ENCODE results near the gene MKRN2OS.

Gene MKRN2OS

DNA sequence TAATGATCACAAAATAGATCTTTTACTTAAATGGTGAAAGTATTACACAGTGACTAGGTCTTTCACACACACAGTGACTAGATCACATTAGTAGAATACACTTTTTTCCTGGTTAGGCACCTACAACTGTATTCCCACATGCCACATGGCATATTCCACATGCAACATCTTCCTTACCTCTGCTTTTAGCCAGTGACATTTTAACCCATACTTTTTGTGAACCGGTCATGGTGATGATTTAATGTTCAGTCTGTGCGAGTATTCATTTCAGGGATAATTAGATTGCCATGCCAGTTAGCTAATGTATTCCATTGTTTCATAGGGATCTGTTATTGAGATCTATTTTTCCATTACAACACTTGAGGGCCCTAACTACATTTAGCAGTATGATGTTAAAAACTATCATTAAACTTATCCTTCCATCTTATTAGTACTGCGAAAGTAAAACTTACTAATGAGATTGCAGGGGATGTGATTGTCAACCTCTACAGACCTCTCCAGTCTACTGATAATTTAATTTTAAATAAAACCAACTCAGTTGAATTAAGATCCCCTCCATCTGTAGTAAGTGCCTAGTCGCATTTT lies 32.7 kb downstream of the MKRN2OS start:
- no peak for DNase-seq

DNA sequence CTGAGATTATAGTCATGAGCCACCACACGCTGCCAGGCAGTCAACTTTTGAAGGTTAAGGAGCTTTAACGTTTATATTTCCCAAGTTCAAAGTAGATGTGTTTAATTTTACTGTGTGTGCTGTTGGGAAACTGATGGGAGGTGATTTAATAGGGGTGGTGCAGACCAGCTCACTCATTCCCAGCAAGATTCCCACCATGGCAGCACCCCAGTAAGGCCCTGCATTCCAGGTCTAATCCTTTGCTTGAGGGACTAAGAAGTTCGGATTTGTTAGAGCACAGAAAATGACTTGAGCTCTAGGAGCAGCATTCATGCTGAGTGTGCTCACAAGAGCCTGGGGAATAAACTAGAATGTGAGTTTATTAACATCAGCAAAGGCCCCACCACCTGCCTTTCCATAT lies 35.8 kb downstream of the MKRN2OS start:
- no peak for DNase-seq

DNA sequence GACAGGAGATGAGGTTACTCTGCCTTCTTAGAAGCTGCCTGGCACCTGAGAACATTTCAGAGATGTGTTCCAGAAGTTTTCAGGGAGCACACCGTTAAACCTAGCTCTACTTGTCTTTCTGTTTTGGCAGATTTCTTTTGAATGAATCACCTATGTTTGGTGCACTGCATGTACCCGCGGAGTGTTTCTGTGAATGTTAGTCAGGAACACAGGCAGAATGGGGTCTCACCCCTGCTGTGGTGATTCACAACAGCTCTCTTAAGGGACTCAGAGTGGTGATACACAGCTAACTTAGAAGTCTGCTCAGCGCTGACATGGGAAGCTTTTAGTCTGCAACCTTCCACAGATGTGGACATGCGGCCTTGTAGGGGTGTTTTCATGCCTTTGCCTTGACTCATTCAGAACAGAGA lies 37.0 kb downstream of the MKRN2OS start:
- DNase-seq = no peak

DNA sequence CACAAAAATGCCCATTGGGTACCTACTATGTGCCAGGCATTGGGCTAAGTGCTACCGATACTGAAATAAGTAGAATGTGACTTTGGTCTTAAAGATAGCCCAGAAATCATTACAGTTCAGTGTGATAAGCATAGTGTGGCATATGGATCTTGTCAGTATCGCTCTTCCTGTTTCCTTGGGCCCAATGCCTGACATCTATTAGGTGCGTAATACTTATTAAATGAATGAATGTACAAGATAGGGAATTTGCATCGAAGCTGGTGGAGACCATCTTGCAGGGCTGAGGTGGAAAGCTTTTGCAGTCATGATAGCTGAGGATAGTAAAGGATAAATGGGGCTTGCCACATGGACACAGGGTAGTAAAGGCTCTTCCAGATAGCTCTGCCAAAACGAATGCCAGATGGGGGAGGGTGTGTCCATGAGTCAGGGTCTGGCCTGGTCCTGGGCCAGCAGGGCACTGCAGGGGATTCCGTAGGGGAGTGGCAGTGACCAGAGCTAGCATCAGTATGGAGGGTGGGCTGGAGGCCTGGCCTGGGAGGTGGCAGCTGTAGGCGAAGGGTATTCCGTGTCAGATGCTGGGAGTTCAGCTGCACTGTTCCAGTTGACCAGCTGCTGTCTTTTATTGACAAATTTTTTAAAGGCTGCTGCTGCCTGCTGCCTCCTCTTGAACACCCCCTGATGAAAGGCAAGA lies 37.6 kb downstream of the MKRN2OS start:
- DNase-seq = no peak

DNA sequence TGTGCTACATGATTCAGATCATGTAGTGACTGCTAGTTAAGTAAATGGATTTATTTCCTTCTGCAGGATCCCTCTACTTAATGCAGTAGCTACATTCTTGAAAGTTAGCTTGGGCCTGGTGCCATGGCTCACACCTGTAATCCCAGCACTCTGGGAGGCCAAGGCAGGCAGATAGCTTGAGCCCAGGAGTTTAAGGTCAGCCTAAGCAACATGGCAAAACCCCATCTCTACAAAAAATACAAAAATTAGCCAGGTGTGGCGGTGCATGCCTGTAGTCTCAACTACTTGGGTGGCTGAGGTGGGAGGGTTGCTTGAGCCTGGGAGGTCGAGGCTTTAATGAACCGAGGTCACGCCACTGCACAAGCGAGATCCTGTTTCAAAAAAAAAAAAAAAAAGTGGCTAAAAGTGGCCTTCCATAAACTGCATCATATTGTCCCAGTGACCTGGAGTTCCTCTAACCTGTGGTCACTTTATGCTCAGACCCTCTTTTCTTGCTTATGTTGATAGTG lies 39.0 kb downstream of the MKRN2OS start:
- DNase-seq = no peak

DNA sequence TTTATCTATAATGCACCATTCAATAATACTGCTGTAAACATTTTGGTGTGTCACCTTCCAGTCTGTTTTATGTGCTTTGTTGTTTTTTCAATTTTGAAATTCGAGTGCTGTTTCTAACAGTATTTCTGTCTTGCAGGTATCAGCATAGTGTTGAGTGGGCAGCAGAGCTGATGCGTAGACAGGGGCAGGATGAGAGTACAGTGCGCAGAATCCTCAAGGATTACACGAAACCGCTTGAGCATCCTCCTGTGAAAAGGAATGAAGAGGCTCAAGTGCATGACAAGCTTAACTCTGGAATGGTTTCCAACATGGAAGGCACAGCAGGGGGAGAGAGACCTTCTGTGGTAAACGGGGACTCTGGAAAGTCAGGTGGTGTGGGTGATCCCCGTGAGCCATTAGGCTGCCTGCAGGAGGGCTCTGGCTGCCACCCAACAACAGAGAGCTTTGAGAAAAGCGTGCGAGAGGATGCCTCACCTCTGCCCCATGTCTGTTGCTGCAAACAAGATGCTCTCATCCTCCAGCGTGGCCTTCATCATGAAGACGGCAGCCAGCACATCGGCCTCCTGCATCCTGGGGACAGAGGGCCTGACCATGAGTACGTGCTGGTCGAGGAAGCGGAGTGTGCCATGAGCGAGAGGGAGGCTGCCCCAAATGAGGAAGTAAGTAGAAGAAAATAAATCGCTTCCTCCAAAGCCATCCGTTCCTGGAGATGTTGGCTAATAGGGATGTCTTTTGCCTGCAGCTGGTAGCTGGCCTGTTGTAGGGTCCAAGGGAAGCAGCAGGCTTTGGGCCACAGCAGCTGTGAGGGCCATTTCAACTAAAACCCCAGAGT lies 42.0 kb downstream of the MKRN2OS start:
- no peak for DNase-seq

DNA sequence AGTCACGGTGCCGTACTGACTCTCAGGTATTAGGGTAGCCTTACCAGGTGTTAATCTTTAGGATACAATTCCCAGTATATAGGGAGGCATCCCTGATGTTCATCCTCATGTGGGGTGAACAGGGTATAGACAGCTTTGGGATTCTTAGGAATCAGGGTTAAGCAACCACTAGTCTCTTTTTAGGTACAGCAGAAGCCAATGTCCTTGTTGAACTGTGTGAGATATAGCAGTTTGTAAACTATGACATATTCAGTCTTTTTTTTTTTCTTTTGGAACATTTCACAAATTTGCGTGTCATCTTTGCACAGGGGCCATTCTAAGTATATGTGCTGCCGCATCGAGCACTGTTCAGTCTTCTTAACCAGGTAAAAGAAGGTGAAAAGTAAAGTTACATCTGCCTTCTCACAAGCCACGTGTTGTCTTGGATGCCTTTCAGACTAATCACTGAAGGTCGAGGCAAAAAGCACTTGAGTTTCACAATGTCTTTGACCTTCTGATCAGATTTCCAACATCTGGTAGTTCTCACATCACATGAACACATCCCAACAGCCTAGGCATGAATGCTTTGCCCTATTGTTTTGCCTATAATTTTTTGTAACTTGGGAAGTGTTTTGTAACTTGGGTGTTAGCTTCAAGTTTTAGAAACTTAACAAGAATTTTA lies 43.8 kb downstream of the MKRN2OS start:
- no peak for DNase-seq

DNA sequence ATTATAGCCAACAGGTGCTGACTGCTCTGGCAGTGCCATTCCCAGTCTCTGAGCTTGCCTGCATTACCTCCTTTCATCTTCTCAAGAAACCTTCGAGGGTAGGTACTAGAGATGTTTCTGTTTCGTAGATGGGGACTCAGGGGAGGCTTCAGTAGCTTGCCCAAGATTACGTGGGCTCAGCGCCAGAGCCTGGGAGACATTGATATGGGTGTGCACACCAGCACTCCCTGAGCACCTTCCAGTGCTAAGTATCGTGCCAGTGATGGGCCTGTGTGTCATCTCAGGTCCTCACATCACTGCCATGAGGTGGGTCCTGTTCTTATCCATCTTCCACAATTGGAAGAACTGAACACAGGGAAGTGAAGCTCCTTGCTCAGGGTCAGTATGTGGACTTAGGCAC lies 45.8 kb downstream of the MKRN2OS start:
- DNase-seq = no peak

DNA sequence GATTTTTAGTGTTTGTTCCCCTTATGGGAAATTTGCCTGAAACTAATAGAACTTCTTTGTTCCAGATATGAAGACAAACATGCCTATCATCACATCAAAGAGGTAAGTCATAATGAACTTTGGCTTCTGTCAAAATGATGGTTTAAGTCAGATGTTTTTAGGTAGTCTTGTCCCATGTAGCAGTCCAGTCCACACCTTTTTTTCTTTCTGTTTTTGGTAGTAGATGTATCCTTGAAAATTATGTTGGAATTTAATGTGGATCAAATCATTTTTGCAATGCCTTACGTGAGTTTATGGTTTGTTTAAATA lies 48.9 kb downstream of the MKRN2OS start:
- DNase-seq = no peak

DNA sequence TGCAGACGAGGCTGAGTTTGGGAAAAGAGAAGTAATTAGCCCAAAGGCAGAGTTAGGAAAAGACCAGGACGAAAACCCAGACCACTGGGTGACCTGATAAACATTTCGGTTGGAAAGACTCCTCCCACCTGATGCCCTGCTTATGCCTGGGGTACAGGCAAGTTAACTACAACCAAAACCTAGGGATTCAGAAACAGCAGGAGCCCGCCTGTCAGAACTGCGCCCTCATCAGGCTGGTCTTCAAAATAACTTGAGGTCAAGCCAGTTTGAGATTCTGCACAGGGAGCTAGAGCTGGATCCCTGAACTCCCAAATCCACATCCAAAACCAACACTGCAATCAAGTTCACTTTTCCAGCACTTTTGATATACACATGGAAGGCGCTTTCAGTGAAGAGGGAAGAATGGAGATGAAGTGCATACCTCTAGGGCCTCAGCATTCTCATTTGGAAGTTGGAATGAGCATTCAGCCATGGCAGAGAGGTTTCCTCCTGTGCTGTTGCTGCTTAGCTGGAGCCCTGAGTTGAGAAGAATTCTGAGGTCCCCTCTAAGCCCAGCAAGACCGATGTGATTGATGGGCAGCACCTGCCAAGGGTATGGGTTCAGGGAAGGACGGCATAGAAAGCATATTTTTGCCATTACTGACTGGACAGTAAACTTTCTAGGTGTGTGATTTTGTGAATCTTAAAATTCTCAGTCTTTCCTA lies 49.4 kb downstream of the MKRN2OS start:
- no peak for DNase-seq

DNA sequence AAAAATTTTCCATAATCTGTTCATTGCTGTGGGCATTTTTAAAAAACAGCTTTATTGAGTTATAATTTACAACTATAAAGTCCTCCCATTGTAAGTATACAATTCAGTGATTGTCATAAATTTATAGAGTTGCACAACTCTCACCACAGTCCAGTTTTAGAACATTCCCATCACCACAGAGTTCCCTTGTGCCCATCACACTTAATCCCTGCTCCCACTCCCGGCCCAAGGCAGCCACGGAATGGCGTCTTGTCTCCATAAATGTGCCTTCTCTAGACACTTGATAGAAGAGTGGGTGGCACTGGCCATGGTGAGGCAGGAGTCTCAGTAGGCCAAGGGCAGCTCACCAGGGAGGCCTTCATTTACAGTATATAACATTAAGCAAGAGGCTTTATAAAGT lies 54.8 kb downstream of the MKRN2OS start:
- DNase-seq = no peak

DNA sequence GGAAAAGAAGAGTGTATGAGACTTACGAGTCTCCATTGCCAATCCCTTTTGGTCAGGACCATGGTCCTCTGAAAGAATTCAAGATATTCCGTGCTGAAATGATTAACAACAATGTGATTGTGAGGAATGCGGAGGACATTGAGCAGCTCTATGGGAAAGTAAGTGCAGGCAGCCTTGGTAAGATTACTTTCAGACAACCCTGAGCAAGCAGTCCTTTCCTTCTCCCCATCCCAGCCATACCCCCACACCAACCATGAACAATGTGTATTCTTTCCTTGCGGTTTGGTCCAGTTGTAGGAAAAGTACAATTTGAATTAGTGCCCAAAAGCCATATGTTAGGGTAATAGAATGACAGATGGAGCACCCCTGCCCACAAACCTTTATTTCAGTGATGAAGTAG lies 55.5 kb downstream of the MKRN2OS start:
- no peak for DNase-seq
